ENCODE data around the gene INPP4A. TPM values are rescaled to one million over a fixed set of nuclear protein-coding genes. Genes with fewer than 3 reads are reported as not detected.

Gene INPP4A
- total RNA-seq, 4 donors from 2014 or later, result 13.6 to 25.2 (median 17.2) TPM

DNA sequence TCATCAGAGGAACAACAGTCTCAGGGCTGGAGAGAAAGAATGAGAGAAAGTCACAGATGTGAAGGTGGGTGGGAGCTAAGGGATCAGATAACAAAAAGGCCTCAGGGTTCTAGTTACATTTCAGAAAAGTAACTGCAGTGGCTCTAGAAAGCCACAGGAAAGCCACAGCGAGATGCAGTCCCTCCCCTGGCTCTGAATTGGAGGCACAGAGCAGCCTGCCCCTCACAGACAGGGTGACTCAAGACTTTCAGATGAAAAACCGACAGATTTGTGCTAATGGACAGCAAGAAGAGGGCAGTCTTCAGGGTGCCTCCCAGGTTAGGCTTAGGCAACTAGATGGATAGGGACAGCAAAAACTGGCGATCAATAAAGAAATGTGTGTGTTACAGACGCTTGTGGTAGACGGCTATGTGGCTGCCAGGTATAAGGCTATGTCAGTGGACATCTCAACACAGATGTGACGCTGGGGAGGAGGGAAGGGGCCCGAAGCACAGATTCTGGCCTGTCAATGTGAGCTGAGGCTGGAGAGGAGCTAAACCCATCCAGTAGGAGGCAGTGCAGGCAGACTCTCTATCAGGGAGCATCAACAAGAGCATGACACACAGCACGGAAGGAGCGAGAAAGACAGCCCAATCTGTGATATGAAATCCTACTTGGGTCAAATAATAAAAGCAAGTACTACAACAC is 189.9 kb downstream of the INPP4A start:
- no peaks in the 10 kb centered on the region for H3K4me1 ChIP-seq
- H3K36me3 ChIP-seq, result peaks cover 38% of the 10 kb centered on the region
- no peak overlapping the region for H3K4me3 ChIP-seq
- no peaks in the 10 kb centered on the region for H3K9me3 ChIP-seq
- WGBS, result 77% methylated on average over 9 of the region's 9 CpGs
- TF ChIP-seq POLR2A (IDR thresholded peaks at IDR 0.05) (no peak), POLR2AphosphoS5 (IDR thresholded peaks at IDR 0.05) (no peak), EP300 (IDR thresholded peaks at IDR 0.05) (no peak)
- TF ChIP-seq, protein P1, sequence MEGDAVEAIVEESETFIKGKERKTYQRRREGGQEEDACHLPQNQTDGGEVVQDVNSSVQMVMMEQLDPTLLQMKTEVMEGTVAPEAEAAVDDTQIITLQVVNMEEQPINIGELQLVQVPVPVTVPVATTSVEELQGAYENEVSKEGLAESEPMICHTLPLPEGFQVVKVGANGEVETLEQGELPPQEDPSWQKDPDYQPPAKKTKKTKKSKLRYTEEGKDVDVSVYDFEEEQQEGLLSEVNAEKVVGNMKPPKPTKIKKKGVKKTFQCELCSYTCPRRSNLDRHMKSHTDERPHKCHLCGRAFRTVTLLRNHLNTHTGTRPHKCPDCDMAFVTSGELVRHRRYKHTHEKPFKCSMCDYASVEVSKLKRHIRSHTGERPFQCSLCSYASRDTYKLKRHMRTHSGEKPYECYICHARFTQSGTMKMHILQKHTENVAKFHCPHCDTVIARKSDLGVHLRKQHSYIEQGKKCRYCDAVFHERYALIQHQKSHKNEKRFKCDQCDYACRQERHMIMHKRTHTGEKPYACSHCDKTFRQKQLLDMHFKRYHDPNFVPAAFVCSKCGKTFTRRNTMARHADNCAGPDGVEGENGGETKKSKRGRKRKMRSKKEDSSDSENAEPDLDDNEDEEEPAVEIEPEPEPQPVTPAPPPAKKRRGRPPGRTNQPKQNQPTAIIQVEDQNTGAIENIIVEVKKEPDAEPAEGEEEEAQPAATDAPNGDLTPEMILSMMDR (IDR thresholded peaks at IDR 0.05), result no peak
- no peak for DNase-seq (ENCODE audit: low spot score in 2 of 2)
- H3K27ac ChIP-seq, result no peak overlapping the region
- no peaks in the 10 kb centered on the region for H3K27me3 ChIP-seq

DNA sequence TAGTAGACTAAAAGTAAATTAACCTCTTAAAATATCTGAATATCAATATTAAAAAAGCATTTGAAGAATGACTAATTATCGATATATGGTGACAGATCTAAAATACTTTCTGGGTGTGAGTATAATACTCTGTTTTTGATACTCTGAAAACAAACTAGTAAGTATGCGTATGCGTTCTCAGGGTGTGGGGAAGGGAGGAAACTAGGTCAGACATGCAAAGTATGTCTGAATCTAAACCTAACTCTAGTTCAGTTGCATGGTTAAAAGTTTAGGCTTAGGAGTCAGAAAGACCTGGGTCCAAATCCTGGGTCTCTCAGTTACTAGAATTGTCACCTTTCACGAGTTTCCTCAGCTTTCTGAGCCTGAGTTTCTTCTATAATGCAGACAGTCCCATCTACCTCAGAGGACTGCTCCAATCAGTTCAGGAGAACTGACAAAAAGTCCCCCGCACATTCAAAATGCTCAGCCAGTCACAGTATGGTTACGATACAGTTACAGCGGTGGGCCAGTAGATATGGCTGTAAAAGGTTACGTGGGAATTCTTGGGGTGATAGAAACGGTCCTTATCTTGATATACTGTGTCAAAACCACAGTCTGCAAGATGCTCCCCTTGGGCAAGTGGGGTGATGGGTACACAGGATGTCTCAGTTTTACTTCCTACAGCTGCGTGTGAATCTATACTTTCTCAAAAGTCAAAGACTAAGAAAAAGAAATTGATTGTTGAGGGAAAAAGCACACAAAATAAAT is 192.9 kb downstream of the INPP4A start:
- no peaks in the 10 kb centered on the region for H3K9me3 ChIP-seq
- H3K4me1 ChIP-seq, result no peaks in the 10 kb centered on the region
- WGBS, result 88% methylated on average over 10 of the region's 10 CpGs
- no peak overlapping the region for H3K4me3 ChIP-seq
- H3K27ac ChIP-seq, result no peak overlapping the region
- no peak for DNase-seq (ENCODE audit: low spot score in 2 of 2)
- H3K36me3 ChIP-seq, result peaks cover 41% of the 10 kb centered on the region
- no peaks in the 10 kb centered on the region for H3K27me3 ChIP-seq
- TF ChIP-seq, protein P1 (IDR thresholded peaks at IDR 0.05), result no peak
- TF ChIP-seq POLR2A (IDR thresholded peaks at IDR 0.05) (no peak), EP300 (IDR thresholded peaks at IDR 0.05) (no peak)

DNA sequence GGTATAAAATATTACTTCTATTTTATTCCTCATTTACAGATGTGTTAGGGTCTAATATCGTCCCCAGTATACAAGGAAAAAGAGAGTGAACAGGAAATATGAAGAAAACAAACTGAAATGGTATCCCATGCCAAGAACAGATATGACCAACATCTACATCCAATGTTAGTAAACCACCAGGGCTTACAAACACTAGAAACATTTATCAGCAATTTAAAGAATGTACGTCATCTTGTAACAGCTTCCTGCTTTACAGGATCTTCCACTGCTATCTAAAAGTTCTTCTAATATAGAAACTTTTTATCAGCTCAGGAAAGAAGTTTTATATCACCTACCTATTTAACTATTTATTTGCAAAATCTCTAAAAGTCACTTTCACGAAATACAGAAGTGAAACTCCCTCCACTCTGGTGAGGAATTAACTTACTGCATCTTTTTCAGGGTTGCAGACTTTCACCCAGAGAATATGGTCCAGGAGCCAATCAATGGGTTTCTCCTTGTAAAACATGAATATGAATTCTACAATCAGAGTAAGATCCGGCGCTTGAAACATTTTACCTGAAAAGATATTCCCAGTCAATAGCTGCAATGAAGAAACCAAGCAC is 198.9 kb downstream of the INPP4A start:
- 94% methylated on average over 5 of the region's 5 CpGs for WGBS
- H3K4me3 ChIP-seq, result no peak overlapping the region
- H3K36me3 ChIP-seq, result peaks cover 28% of the 10 kb centered on the region
- DNase-seq (ENCODE audit: low spot score in 2 of 2), result no peak
- no peaks in the 10 kb centered on the region for H3K4me1 ChIP-seq
- H3K27ac ChIP-seq, result no peak overlapping the region
- H3K27me3 ChIP-seq, result no peaks in the 10 kb centered on the region
- H3K9me3 ChIP-seq, result no peaks in the 10 kb centered on the region
- TF ChIP-seq POLR2A (IDR thresholded peaks at IDR 0.05) (no peak), POLR2AphosphoS5 (IDR thresholded peaks at IDR 0.05) (no peak), EP300 (IDR thresholded peaks at IDR 0.05) (no peak)
- TF ChIP-seq, protein P1 (IDR thresholded peaks at IDR 0.05), result no peak

Other genes starting within 250 kb of the INPP4A start
- not detected for gene CNGA3, start 98.4 kb upstream of the INPP4A start, total RNA-seq
- 10 to 100 TPM; 22.9 to 42.7 (median 30.3) TPM for gene COA5, start 163.7 kb downstream of the INPP4A start, total RNA-seq
- gene UNC50, start 163.7 kb downstream of the INPP4A start, total RNA-seq, result 10 to 100 TPM; 34.0 to 45.4 (median 40.4) TPM